C1 segment of cervical spinal cord (tissue), 14 donors: ENCODE measurements around the gene TAC4.
A peak's percentile ranks its signal among the peaks of the same experiment; 100 is the strongest.

ENCODE experiments used
- DNase-seq, 14 donors: peaks; one replicate each; lab custom pipeline; 2025; lab: John Stamatoyannopoulos, UW

TAC4 gene

DNA sequence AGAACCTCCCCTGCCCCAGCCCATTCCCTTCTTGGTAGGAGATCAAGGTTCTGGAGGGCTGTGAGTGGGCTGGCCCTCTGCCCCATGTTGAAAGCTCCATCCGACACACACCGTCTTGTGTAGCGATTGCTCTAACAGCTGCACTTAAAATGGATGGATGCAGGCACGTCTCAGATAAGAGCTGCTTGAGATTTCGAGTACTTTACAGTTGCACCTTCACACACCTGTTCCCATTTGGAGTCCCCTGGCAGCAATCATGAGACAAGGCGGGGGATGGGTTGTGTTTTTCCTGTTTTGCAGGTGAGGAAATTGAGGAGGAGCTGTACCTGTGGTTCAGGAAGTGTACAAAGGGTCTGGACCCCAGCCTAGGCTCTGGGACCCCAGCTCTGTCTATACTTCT is 25.6 kb upstream of the TAC4 start:
- DNase-seq, result no peak

DNA sequence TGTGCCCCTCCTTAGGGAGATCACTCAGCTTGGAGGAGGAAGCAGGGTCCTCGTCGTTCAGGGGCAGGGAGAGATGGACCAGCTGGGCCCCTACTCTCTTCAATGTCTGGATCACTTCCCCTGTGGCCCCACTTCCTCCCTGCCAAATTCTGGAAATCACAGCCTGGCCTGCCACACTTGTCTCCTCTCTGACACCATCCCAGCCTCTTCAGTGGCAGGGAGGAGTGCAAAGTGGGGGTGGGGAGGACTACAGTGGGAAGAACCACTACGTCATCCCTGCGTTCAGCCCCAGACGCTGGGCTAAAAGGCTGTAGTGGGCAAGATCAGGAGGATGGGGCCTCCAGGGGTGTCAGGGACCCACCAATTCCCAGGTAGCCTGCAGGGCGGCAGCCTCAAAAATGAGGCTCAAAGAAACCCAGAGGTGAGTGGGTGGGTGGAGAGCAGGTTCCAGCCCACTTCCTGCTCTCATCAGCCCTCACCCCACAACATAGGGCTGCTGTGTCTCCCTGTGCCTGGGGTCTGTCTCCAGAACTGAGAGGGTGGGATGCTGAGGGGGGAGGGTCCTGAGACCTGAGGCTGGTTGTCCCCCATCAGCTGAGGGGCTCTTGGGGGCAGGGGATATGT is 25.0 kb upstream of the TAC4 start:
- no peak for DNase-seq

DNA sequence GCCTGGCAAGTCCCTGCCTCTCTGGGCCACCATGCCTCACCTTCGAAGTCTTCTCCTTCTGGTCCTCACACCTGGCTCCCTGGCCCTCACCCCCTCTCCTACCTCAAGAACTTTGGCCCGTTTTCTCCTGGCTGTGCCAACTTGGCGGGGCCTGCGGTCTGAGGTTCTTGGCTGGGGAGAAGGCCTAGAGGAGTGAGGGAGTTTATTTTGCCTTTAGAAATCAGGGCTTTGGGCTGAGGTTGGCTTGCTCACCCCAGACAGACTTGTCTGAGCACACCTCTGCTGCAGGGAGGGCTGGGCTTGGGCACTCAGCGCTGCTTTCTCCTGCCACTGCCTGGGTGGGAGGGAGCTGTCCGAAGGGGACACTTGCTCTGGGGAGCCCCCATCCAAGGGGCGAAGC is 23.3 kb upstream of the TAC4 start:
- no peak for DNase-seq

DNA sequence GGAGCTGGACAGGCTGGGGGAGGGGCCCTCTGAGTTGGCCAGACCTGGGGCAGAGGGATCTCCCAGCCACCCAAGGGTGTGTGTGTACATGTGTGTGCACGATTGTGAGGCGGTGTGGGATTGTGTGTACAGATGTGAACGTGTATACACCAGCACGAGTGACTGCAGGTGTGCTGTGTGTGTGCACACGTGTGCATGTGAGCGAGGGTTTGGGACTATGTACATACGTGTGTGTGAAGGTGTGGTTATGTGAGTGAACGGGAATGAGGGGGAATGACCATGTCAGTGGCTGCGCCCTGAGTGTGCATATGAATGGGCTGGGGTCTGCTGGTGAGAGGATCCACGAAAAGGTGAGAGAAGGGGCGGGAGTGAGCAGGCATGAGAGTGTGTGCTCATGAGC is 22.4 kb upstream of the TAC4 start:
- no peak for DNase-seq

DNA sequence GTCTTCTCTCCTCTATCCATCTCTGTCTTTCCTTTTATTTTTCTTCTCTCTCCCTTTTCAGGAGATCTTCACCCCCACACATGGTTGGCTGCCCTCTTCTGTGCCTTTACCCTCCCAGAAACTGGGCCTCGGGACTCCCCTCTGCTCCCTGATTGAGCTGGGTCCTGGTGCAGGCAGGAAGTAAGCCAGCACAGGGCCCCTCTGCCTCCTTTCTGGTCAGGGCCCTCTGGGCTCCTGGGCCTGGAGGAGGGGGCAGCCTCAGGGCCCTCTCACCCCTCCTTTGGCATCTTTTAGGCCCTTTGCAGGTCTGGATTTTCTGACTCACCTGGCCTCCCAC is 21.1 kb upstream of the TAC4 start:
- no peak for DNase-seq

DNA sequence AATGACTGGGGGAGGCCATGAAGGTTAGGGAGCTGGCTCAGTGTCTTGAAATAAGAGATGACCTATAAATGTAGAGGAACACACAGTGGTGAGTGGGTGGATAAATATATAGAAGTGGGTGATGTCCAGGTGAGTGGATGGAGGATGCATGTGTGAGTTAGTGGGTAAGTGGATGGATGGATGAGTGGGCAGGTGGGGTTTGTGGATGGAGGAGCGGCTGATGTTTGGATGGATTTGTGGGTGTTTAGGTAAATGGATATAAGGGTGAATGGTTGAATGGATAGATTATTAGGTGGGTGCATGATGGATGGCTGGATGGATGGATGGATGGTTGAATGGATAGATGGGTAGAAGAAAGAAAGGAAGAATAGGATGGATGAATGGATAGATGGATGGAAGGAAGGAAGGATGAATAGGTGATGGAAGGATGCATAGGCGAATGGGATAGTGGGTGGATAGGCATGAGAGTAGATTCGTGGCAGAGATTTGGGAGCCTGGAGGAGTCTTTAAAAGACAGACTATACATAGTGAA is 19.1 kb upstream of the TAC4 start:
- DNase-seq, result no peak

DNA sequence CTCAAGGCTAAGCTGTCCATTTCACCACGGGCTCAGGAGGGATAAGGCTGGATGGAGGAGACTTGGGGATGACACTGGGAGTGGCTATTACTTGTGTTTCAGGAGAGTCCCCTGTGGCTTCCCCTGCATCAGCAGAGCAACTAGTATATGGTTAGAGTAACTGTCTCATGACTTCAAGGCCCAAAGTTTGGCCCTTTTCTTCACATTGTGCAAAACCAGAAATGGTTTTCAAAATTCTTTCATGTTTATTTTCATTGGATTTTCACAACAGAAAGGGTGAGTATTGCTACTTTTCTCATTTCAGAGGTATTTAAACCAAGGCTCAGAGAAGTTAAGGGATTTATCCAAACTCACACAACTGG is 18.1 kb upstream of the TAC4 start:
- no peak for DNase-seq

DNA sequence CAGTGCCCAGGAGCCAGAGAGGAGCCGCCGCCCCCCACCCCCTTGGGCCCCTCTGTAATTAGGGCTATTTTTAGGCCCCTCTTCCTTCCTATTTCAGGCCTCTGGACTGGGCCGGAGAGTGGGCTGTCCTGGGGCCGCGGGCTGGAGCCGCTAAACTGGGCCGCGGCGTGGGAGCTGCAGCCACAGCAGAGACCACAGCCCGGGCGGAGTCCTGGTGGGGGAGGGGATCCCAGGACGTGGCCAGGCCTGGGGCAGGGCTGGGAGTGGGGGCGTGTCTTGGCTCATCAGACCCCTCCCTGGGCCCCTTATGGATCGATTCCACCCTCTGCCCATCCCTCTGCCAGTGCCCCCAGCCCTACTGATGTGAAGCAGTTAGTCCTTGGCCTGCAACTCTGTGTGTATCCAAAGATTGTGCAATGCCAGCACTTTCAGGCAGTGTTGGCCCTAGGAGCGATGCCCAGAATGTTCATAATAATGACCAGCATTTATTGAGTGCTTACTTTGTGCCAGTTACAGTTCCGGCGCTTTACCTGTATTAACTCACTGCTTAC is 15.0 kb upstream of the TAC4 start:
- no peak for DNase-seq

DNA sequence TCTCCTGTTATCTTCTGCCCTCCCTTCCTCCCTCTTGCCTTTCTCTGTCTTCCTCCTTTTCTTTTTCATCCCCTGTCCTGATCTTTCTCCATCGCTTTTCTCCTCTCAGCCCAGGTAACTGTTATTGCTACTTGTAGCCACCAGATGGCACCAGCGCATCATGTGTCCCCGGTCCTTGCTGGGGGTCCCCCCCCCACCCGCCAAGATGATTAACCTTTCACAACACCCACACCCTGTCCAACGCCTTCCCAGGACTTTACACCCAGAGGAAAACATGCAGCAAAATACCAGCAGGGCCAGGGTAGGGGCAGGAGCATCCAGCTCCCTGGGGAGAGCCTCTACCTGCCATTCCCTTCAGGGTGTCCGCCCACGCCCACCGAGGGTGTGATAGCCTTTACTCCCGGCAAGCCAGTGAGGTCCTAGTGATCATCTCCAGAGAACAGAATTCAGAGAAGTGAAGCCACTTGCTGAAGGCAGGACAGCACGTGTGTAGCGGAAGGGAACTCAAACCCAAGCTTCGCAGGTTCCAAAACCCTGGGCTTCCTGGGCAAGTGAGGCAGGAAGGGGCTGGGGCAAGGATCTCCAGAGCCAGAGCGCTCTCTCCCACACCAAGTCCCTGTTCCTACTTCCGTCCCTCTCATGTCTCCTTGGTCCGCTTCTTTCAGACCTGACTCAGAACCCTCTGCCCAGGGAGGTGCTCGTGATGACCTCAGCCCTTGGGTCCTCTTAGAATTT is 13.4 kb upstream of the TAC4 start:
- DNase-seq, result peak in 6 of 14 donors; percentile 3 to 20 (median 6)

DNA sequence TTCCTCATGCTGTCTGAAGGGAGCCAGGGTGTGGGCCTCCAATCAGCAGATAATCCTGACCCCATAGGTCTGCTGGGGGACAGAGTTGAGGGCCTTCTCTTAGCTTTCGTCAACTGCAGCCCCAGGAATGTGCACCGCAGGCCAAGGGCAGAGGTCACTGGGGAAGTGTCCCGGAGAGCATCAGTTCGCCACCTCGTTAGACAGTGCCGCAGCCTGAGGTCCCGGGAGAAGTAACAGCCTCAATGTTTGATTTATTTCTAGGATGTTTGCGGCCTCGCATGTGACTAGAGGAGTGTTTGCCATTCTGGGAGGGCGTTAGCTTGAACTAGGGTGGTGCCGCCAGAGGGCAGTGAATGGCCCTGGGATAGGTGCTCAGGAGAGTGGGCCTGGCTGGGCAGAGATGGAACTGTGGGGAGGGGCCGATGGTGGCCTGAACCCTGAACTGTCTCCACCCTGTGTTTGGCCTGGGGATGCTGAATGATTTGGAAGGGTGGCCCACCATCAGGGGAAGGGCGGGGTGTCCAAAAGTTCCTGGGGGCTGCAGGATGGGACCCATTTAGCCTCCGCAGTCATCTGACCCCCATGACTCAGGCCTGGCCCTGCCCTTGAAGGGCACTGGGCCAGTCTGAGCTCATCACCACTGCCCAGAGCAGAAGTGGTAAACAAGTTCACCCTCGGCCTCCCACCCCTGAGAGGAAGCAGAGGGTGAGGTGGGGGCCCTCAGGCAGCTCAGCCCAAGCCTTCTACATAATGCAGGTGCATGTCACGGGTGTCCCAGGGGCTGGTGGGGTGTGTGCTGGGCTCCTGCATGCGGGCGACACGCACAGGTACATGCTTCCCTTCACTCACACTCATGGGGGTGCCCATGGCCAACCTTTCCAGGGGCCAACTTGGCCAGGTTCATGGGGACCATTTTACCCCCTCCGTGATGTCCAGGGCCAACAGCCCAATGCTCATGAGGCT is 12.4 kb upstream of the TAC4 start:
- DNase-seq, result peak in 1 of 14 donors; percentile 1

DNA sequence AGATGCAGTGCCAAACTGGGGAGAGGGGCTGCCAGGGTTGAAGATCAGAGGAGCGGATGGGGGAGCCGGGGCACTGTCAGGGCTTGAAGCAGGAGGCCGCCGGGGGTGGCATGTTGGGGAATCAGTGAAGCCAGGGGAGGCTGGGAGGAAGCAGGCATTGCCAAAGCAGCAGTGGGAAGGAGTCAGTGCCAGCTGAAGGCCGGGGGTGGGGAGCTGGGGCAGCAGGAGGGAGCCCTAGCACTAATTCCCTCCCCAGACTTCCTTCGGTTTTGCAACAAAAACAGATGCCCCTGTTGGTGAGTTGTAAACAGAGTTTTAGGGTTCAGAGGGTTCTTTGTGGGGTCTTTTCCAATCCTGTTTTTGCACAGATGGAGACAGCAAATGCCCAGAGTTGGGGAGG is 10.9 kb upstream of the TAC4 start:
- peak in 3 of 14 donors; percentile 12 to 74 (median 12) for DNase-seq

DNA sequence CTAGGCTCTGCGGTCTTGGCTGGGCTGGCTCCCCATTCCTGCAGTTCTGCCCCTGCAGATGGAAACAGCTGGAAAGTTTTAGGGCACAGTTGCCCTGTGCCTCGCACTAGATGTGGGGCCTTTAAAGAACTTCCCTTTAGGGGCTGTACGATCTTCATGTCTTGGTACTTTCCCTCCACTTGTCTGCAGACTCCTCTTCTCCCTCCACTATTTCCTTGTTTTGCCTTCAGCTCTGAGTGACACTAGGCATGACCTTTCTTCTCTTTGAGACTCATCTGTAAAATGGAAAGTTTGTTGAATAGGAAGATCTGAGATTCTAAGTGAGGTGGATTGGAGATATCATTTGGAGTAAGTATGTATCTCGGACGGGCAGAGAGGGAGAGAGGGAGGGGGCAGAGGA is 6.3 kb upstream of the TAC4 start:
- DNase-seq, result no peak

DNA sequence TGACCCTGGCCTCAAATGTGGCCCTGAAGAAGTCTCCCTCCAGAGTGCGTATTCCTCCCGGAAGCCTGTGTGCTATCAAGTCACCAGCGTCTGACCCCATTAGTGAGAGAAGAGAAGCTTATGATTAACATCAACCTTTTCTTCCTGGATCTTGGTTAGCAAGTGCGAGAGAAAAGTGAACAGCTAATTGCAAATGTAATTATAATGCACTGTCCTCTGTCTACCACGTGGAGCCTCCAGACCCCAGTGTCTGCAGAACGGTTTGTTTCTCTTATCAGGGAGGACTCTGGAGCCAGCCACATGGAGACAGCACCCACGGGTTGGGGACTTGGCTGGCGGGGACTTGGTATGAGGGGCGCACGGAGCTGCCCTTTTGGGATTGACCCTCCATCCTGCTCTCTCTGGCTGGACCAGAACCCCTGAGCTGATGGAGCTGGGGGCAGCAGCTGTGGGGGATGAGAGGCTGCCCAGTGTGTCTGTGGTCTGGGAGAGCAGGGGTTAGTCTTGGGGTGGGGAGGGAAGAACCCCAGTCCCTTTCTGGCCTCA is 5.7 kb upstream of the TAC4 start:
- DNase-seq, result no peak

DNA sequence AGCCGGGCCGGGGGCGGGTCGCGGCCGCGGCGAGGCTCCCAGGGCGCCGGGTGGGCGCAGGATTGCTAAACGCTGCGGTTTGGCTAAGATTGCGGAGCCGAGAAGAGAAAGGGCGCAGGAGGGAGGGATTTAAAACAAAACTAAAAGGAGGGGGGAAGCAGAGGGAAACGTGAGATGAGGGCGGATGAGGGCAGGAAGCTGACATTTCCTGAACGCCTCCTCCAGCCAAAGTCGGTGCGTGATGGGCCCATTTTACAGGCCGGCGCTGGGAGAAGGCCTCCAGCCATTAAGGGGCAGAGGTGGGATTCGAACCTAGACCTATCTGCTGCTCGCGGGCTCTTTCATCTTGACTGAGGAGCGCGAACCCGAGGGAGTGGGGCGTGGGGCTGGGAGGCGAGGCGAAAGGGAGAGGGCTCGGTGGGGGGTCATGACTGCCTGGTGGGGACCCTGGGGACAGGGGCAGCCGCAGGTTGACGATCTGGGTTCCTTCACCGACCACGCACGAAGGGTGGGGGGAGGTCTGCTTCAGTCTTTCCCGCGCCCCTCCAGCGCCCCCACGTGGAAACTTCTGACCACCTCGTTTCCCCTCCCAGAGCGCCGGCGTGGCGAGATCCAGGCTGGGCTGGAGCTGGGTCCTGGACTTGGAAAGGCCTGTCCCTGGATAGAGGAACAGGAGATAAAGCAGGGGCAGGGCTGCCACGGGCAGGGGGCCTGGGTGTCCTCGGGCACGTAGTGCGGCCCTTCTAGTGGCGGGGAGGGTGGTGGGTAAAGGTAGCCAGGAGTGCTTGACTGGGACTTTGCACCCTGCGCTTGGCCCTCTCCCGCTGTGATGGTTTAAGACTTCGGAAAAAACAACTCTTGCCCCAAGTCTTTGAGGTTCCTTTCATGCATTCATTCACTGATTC is 3.8 kb upstream of the TAC4 start:
- DNase-seq, result peak in 11 of 14 donors; percentile 5 to 52 (median 15)

DNA sequence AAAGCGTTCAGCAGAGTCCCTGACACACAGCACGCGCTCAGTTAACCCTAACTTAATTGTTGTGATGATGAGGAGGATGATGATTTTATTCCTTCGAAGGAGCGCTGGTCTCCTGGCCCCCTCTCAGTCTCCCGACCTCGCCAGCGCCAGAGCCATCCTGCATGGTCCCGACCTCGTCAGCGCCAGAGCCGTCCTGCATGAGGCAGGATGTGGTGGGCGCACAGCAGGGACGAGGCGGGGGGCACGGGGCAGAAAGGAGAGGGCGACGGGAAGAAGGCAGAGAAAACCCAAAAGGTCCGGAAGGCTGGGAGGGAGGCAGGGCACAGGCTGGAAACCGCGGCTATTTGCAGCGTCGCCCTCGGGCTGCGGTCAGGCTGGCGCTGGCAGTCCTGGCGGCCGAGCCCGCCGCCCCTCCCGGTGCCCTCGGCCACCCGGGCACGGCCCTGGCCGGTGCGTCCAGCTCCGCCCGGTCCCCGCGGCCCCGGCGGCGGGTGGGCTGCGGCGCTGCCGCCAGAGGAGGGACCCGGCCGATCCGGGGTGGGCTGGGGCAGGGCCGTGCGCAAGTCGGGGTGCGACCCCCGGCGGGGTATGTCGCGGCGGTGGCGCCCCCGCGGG is 3.0 kb upstream of the TAC4 start:
- no peak for DNase-seq

DNA sequence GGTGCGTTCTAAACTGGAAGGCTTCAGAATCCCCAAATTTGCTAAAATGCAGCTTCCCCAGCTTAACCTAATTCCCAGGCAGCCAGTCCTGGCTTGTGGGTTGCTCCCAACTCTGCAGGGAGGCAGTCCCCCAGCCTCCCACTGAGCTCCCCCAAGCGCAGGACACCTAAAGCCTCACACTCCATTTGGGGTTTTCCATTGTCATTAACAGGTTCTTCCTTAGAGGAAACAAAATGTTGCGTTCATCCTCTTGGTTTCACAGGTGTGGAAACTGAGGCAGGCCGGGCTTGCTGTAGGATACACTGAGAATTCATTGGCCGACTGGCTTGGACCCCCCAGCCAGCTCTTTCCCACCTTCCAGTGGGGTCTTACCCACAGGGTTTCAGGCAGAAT is 2.3 kb upstream of the TAC4 start:
- no peak for DNase-seq

DNA sequence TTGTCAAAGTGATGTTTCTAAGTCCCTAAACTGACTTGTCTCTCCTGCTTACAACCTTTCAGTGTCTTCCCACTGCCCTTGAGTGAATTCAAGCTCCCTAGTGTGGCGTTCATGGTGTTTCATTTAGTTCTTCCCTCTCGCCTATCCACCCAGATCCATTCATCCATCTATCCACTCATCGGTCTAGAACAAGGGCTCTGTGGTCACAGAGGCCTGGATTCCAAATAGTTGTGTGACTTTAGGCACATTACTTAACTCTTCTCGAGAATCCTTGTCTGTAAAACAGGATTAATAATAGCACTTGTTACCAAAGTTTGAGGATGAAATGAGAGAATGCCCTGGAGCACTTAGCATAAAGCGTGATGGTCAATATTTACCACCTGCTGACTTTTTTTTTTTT is 870 bp upstream of the TAC4 start:
- no peak for DNase-seq

DNA sequence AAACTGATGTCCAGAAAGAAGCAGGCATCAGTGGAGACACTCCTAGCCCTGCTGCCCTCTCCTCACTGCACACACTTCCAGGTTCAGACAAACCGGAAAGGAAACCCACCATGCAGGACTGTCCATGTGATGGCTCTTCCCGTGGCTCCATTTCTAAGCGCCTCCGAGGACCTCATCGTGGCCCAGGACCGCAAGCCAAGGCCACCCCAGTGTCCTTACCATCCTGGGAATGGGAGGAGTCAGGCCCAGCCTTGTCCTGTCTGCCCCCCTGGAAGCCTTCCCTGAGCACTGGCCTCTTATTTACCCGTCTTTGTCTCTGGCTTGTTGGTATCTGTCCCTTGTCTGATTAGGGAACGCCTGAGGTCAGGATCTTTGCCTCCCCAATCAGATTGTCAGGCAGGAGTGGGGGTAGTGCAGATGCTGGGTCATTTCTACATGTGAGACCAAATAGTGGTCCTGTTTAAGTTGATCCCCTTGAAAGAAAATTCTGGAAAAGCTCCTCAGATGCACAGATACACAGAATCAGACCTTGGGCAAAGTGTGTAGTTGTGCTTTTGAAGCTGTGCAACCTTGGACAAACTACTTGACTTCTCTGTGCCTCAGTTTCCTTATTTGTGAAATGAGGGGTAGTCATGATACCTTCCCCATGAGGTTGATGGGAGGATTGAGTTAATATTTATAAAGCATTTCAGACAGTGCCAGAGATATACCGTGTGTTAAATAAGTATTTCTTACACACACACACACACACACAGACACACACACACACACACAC is 744 bp downstream of the TAC4 start:
- DNase-seq, result no peak

DNA sequence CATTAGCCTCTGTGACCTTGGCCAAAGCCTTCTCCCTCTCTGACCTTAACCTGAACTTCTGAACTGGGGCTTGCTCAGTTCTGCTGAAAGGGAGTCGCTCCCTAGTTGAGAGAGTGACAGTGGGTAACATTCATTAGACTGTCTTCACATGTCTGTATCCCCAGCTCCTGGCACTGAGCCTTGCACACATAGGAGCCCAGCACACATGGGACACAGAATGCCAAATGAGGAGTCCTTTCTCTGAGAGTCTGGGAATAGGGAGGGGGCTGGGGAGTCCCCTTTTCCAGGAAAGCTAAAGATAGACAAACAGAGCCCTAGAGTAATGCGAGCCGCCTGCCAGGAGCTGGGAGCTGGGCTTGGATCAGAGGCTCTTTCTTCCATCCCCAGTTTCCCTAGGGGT is 2.5 kb downstream of the TAC4 start:
- peak in 4 of 14 donors; percentile 4 to 71 (median 22) for DNase-seq
